ENCODE data around the gene PPIL4. TPM values are rescaled to one million over a fixed set of nuclear protein-coding genes. Genes with fewer than 3 reads are reported as not detected.
A peak's percentile ranks its signal among the peaks of the same experiment; 100 is the strongest.

The PPIL4 gene
- total and polyA plus RNA-seq, 4 donors, result 37.3 to 52.5 (median 42.3) TPM

GRCh38 chr6:149477544-149477943 lies 68.3 kb downstream of the PPIL4 start:
- peaks cover 20% of the 10 kb centered on the region for H3K4me1 ChIP-seq (ENCODE audit: control insufficient read depth, insufficient read depth, low read length)
- DNase-seq (ENCODE audit: low read depth in 4 of 6, low spot score in 6 of 6), result no peak
- H3K9me3 ChIP-seq (ENCODE audit: control insufficient read depth, insufficient read depth, low read length), result no peaks in the 10 kb centered on the region
- H3K36me3 ChIP-seq (ENCODE audit: control insufficient read depth, insufficient read depth, low read length), result peaks cover 3% of the 10 kb centered on the region
- 100% methylated on average over 1 of the region's 5 CpGs for WGBS (ENCODE audit: insufficient coverage)
- no peaks in the 10 kb centered on the region for H3K27me3 ChIP-seq (ENCODE audit: control insufficient read depth, insufficient read depth, low read length)
- H3K27ac ChIP-seq (ENCODE audit: low read depth, low read length), result no peak overlapping the region
- no peak overlapping the region for H3K4me3 ChIP-seq (ENCODE audit: low read depth, low read length)

GRCh38 chr6:149476789-149477455 lies 68.9 kb downstream of the PPIL4 start:
- Histone ChIP-seq H3K4me1 (ENCODE audit: control insufficient read depth, insufficient read depth, low read length) (peaks cover 14% of the 10 kb centered on the region), H3K27ac (ENCODE audit: low read depth, low read length) (no peak overlapping the region), H3K36me3 (ENCODE audit: control insufficient read depth, insufficient read depth, low read length) (peaks cover 3% of the 10 kb centered on the region), H3K9me3 (ENCODE audit: control insufficient read depth, insufficient read depth, low read length) (no peaks in the 10 kb centered on the region), H3K4me3 (ENCODE audit: low read depth, low read length) (no peak overlapping the region), H3K27me3 (ENCODE audit: control insufficient read depth, insufficient read depth, low read length) (no peaks in the 10 kb centered on the region)
- 84% methylated on average over 4 of the region's 6 CpGs for WGBS (ENCODE audit: insufficient coverage)
- DNase-seq (ENCODE audit: low read depth in 4 of 6, low spot score in 6 of 6), result no peak

GRCh38 chr6:149474108-149474935 lies 71.5 kb downstream of the PPIL4 start:
- H3K4me3 ChIP-seq (ENCODE audit: low read depth, low read length), result no peak overlapping the region
- peaks cover 8% of the 10 kb centered on the region for H3K4me1 ChIP-seq (ENCODE audit: control insufficient read depth, insufficient read depth, low read length)
- WGBS (ENCODE audit: insufficient coverage), result 81% methylated on average over 29 of the region's 30 CpGs
- H3K27me3 ChIP-seq (ENCODE audit: control insufficient read depth, insufficient read depth, low read length), result no peaks in the 10 kb centered on the region
- no peak for DNase-seq (ENCODE audit: low read depth in 4 of 6, low spot score in 6 of 6)
- H3K9me3 ChIP-seq (ENCODE audit: control insufficient read depth, insufficient read depth, low read length), result no peaks in the 10 kb centered on the region
- H3K27ac ChIP-seq (ENCODE audit: low read depth, low read length), result no peak overlapping the region
- H3K36me3 ChIP-seq (ENCODE audit: control insufficient read depth, insufficient read depth, low read length), result peaks cover 3% of the 10 kb centered on the region

GRCh38 chr6:149473080-149474052 lies 72.5 kb downstream of the PPIL4 start:
- peak in 1 of 6 donors; percentile 38 for DNase-seq (ENCODE audit: low read depth in 4 of 6, low spot score in 6 of 6)
- Histone ChIP-seq H3K9me3 (ENCODE audit: control insufficient read depth, insufficient read depth, low read length) (no peaks in the 10 kb centered on the region), H3K4me3 (ENCODE audit: low read depth, low read length) (no peak overlapping the region), H3K27me3 (ENCODE audit: control insufficient read depth, insufficient read depth, low read length) (no peaks in the 10 kb centered on the region), H3K27ac (ENCODE audit: low read depth, low read length) (no peak overlapping the region), H3K4me1 (ENCODE audit: control insufficient read depth, insufficient read depth, low read length) (peaks cover 8% of the 10 kb centered on the region), H3K36me3 (ENCODE audit: control insufficient read depth, insufficient read depth, low read length) (peaks cover 3% of the 10 kb centered on the region)
- 42% methylated on average over 13 of the region's 21 CpGs for WGBS (ENCODE audit: insufficient coverage)

- Histone ChIP-seq H3K27ac (ENCODE audit: low read depth, low read length) (no peak overlapping the region), H3K4me3 (ENCODE audit: low read depth, low read length) (no peak overlapping the region), H3K4me1 (ENCODE audit: control insufficient read depth, insufficient read depth, low read length) (peaks cover 9% of the 10 kb centered on the region), H3K27me3 (ENCODE audit: control insufficient read depth, insufficient read depth, low read length) (no peaks in the 10 kb centered on the region), H3K9me3 (ENCODE audit: control insufficient read depth, insufficient read depth, low read length) (no peaks in the 10 kb centered on the region), H3K36me3 (ENCODE audit: control insufficient read depth, insufficient read depth, low read length) (peaks cover 3% of the 10 kb centered on the region)
- 88% methylated on average over 3 of the region's 5 CpGs for WGBS (ENCODE audit: insufficient coverage)
- no peak for DNase-seq (ENCODE audit: low read depth in 4 of 6, low spot score in 6 of 6)
Measured at GRCh38 chr6:149472241-149472640, 73.6 kb downstream of the PPIL4 start.

GRCh38 chr6:149471801-149472200 lies 74.0 kb downstream of the PPIL4 start:
- no peaks in the 10 kb centered on the region for H3K9me3 ChIP-seq (ENCODE audit: control insufficient read depth, insufficient read depth, low read length)
- H3K27me3 ChIP-seq (ENCODE audit: control insufficient read depth, insufficient read depth, low read length), result no peaks in the 10 kb centered on the region
- H3K4me3 ChIP-seq (ENCODE audit: low read depth, low read length), result no peak overlapping the region
- DNase-seq (ENCODE audit: low read depth in 4 of 6, low spot score in 6 of 6), result no peak
- peaks cover 11% of the 10 kb centered on the region for H3K4me1 ChIP-seq (ENCODE audit: control insufficient read depth, insufficient read depth, low read length)
- WGBS (ENCODE audit: insufficient coverage), result 83% methylated on average over 1 of the region's 3 CpGs
- no peak overlapping the region for H3K27ac ChIP-seq (ENCODE audit: low read depth, low read length)
- peaks cover 3% of the 10 kb centered on the region for H3K36me3 ChIP-seq (ENCODE audit: control insufficient read depth, insufficient read depth, low read length)

- no peak for DNase-seq (ENCODE audit: low read depth in 4 of 6, low spot score in 6 of 6)
- Histone ChIP-seq H3K4me3 (ENCODE audit: low read depth, low read length) (no peak overlapping the region), H3K36me3 (ENCODE audit: control insufficient read depth, insufficient read depth, low read length) (peaks cover 3% of the 10 kb centered on the region), H3K27me3 (ENCODE audit: control insufficient read depth, insufficient read depth, low read length) (no peaks in the 10 kb centered on the region), H3K4me1 (ENCODE audit: control insufficient read depth, insufficient read depth, low read length) (peaks cover 14% of the 10 kb centered on the region), H3K9me3 (ENCODE audit: control insufficient read depth, insufficient read depth, low read length) (no peaks in the 10 kb centered on the region), H3K27ac (ENCODE audit: low read depth, low read length) (no peak overlapping the region)
- 90% methylated on average over 1 of the region's 2 CpGs for WGBS (ENCODE audit: insufficient coverage)
Measured at GRCh38 chr6:149470948-149471347, 74.9 kb downstream of the PPIL4 start.

GRCh38 chr6:149468179-149468578 lies 77.7 kb downstream of the PPIL4 start:
- no peak overlapping the region for H3K4me3 ChIP-seq (ENCODE audit: low read depth, low read length)
- no peaks in the 10 kb centered on the region for H3K27me3 ChIP-seq (ENCODE audit: control insufficient read depth, insufficient read depth, low read length)
- H3K36me3 ChIP-seq (ENCODE audit: control insufficient read depth, insufficient read depth, low read length), result no peaks in the 10 kb centered on the region
- no peak for DNase-seq (ENCODE audit: low read depth in 4 of 6, low spot score in 6 of 6)
- H3K9me3 ChIP-seq (ENCODE audit: control insufficient read depth, insufficient read depth, low read length), result no peaks in the 10 kb centered on the region
- H3K27ac ChIP-seq (ENCODE audit: low read depth, low read length), result no peak overlapping the region
- 100% methylated on average over 1 of the region's 2 CpGs for WGBS (ENCODE audit: insufficient coverage)
- peaks cover 12% of the 10 kb centered on the region for H3K4me1 ChIP-seq (ENCODE audit: control insufficient read depth, insufficient read depth, low read length)

GRCh38 chr6:149467265-149467664 lies 78.6 kb downstream of the PPIL4 start:
- Histone ChIP-seq H3K9me3 (ENCODE audit: control insufficient read depth, insufficient read depth, low read length) (no peaks in the 10 kb centered on the region), H3K36me3 (ENCODE audit: control insufficient read depth, insufficient read depth, low read length) (no peaks in the 10 kb centered on the region), H3K4me1 (ENCODE audit: control insufficient read depth, insufficient read depth, low read length) (peaks cover 9% of the 10 kb centered on the region), H3K4me3 (ENCODE audit: low read depth, low read length) (no peak overlapping the region), H3K27ac (ENCODE audit: low read depth, low read length) (no peak overlapping the region), H3K27me3 (ENCODE audit: control insufficient read depth, insufficient read depth, low read length) (no peaks in the 10 kb centered on the region)
- DNase-seq (ENCODE audit: low read depth in 4 of 6, low spot score in 6 of 6), result no peak
- WGBS (ENCODE audit: insufficient coverage), result 77% methylated on average over 3 of the region's 4 CpGs

All from spinal cord (tissue), 10 donors.